GM10847 (cell line): ENCODE measurements around the gene FHOD3.

Source experiments
- POLR2A ChIP-seq: IDR thresholded peaks from 2 replicates; pipeline ENCODE4 v1.6.1; 2011; ENCODE audit not compliant: insufficient read length; ENCODE audit errors: extremely low read depth

Gene FHOD3

GRCh38 chr18:36449451-36449850 lies 151.9 kb downstream of the FHOD3 start:
- TF ChIP-seq POLR2A, result no peak

- TF ChIP-seq POLR2A, result no peak
Observed at GRCh38 chr18:36450264-36450663, 152.8 kb downstream of the FHOD3 start.

DNA sequence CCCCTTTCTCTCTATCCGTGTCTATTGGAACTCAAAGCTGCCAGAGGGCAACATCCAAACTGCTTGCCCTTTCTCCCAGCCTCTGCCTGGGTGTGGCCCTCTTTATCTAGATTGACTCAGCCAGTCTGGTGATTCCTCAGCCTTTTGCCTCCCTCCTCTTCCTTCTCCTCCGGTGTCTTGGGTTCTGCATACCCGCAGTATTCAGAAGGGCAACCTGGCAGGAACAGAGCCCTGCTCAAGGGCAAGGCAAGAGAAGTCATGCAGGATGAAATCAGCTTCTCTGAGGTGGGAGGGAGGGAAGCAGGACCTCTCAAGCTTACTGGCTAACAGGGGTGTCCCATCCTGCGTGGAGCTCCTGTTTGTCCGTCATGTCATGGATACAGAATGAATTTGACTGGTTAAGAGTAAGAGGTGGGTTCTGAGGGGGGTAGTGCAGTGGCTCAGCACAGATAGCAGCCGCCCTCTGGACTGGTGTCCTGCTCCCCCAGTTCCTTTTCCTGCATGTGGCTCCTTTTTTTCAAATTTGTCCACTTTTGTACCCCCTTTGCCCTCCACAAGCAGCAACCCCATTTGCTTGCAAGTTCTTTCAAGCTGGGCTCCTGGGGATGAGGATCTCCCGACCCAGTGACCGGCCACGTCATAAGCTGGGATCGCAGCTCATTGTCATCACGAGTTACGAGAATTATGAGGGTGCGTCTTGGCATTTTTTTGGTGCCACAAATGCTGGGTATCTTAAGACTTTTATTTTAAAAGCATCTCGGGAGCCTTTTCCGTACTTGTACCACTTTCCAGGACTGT lies 154.1 kb downstream of the FHOD3 start:
- TF ChIP-seq POLR2A, result no peak

DNA sequence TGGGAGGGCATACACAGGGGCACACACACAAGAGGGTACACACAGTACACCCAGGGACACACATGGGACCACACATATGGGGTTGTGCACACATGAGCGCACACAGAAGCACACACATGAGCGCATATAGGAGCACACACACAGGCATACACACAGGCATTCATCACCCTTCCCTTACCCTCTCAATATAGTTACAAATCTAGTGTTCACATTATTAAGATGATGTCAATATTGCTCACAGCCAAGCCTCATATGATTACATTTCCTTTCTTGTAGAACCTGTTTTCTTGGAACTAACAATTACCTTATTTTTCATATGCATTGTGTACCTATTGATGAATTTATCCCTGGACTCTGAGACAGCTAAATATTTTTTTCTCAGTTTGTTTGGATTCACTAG lies 156.7 kb downstream of the FHOD3 start:
- TF ChIP-seq POLR2A, result no peak

DNA sequence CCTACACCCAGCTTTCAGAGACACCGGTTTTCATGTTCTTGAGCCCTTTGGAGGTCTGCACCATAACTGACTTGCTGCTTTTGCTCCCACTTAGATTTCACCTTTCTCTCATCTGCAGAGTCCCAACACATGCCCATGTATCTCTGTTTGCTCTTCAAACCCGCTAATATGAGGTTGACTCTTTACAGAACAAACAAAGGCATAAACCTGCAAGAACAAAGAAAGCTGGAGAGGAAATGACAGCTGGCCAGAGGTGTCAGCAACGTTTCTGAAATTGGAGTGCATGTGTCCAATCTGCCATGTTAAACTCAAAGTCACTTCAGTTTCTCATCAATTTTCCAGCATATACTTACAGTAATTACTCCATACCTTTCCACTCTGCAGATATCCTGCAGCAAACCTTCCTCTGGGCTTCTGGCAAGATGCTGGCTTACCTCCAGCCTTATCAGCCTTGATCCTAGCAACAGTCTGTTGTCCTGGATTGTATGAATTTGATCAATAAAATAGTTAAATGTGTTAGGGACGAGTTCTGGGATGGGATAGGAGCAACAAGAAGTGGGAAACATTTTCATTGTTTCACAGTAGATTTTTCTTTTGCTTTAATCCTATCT lies 157.4 kb downstream of the FHOD3 start:
- no peak for TF ChIP-seq POLR2A

GRCh38 chr18:36455931-36456330 lies 158.4 kb downstream of the FHOD3 start:
- no peak for TF ChIP-seq POLR2A

- no peak for TF ChIP-seq POLR2A
Observed at GRCh38 chr18:36456622-36457021, 159.1 kb downstream of the FHOD3 start.

DNA sequence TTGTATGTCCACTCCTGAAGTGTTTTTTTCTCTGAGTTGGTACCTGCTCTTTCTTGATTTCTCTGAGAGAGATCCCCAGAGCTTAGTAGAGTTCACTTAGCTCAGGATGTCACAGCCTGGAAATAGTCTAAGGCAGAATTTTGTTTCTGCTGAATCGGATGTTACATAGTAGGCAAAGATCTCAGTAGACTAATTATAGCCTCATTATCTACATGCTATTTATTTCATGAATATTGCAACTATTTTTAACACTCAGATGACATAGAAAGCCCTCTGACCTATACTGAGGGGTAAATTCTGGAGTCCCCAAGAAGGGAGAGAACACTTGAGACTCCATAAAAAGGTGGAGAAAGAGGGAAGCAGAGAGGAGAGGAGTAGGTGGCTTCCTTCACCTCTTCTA lies 160.2 kb downstream of the FHOD3 start:
- TF ChIP-seq POLR2A, result no peak

- TF ChIP-seq POLR2A, result no peak
Observed at GRCh38 chr18:36458306-36458705, 160.8 kb downstream of the FHOD3 start.

DNA sequence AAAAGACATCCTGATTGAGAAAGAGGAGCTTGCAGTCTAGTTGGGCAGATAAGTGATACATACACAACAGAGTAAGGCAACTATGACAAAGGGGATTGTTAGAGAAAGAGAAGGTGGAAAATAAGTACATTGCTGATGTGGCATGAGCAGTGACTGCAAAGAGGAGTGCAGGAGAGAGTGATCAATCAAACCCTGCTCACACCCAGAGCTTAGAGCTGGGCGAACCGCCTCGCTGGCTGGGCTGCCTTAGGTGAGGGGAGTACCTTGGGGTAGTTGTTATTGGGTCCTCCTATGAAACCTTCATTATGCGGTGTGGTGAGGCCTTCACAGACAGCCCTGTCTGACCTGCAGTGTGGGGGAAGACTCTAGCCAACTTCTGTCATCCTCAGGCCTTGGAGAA lies 161.7 kb downstream of the FHOD3 start:
- TF ChIP-seq POLR2A, result no peak

GRCh38 chr18:36459786-36460185 lies 162.3 kb downstream of the FHOD3 start:
- TF ChIP-seq POLR2A, result no peak

- no peak for TF ChIP-seq POLR2A
Observed at GRCh38 chr18:36460324-36460850, 162.9 kb downstream of the FHOD3 start.

- no peak for TF ChIP-seq POLR2A
Observed at GRCh38 chr18:36460854-36461253, 163.3 kb downstream of the FHOD3 start.

GRCh38 chr18:36461551-36461987 lies 164.1 kb downstream of the FHOD3 start:
- TF ChIP-seq POLR2A, result no peak

DNA sequence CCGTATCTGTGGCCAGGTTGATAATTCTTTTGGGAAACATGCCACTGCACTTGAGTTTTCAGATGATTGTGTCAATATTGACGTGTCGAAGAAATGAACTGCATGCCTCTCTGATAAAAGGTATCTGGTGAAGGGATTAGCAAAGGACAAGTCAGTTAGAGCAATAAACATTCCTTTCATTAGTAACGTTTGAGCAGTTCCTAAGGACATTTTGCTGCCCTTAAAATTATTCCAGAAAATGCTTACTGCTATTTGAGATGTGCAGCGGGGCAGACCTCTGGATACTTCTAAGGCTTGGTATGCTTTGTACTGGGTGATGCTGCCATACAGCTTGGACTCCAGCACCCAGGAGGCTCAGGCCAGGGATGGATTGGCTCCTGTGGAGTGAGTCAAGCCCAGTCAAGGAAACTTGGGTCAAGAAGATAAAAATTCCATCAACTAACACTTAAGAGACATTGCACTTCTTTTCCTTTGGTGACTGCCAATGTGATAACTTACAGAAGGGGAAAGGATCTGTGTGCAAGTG lies 166.7 kb downstream of the FHOD3 start:
- no peak for TF ChIP-seq POLR2A

GRCh38 chr18:36465276-36465675 lies 167.8 kb downstream of the FHOD3 start:
- TF ChIP-seq POLR2A, result no peak

GRCh38 chr18:36465970-36466369 lies 168.5 kb downstream of the FHOD3 start:
- TF ChIP-seq POLR2A, result no peak

DNA sequence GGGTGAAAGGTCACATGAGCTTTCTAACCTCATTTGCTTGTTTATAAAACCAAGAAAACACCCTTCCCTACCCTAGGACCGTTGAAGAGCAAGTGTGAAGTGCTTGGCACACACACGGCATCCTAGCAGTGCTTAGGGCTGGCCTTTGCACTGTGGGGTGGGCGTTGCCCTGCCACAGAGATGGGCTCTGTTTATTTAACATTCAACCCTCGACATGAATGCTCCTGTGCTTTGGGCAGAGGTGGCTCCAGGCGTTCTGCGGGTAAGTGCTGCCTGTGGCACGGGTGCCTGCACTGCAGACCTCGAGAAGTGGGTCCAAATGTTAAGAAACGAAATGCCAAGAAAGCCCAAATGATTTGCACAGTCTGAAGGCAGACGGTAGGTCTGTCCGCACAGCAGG lies 170.1 kb downstream of the FHOD3 start:
- no peak for TF ChIP-seq POLR2A
